Measurements from ENCODE around the gene TCP11L2. TPM values are rescaled to one million over a fixed set of nuclear protein-coding genes. Genes with fewer than 3 reads are reported as not detected.

The TCP11L2 gene
- total RNA-seq, 1 experiment from 2014 or later: 6.1 TPM

DNA sequence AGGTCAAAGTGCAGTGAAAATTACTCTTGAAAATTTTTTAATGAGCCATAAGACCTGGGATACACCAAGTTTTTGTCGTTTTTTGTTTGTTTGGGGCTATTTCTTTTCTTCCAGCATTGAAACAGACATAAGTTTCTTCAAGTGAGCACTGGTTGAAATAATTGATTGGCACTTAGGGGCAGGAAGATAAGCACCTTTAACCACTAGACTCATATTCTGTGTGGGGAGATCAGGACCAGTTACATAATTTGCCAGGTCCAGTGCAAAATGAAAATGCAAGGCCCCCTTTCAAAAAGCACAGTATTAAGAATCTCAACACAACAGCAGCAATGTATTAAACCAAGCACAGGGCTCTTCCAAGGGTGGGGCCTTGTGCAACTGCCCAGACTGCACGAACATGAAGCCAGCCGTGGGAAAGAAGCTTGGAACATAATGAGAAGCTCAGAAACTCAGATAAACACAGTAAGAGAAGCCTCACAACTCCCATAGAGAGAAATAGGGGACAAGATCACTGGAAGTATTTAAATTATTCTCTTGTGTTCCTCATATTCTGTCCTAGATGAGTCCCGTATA lies 3.2 kb upstream of the TCP11L2 start:
- Histone ChIP-seq H3K4me2 (ENCODE audit: insufficient read depth, insufficient read length, low read length) (no peak overlapping the region), H2AK5ac (ENCODE audit: insufficient read length, low read length) (no peak overlapping the region), H4K8ac (replicated peaks; ENCODE audit: insufficient read length, low read depth, low read length) (no peak overlapping the region), H3K79me1 (ENCODE audit: insufficient read depth, low read depth, low read length, poor library complexity, severe bottlenecking) (no peaks in the 10 kb centered on the region), H3K14ac (ENCODE audit: insufficient read depth, low read length) (no peak overlapping the region), H2BK12ac (ENCODE audit: insufficient read length, low read depth, low read length) (no peak overlapping the region), H3K18ac (ENCODE audit: insufficient read length, low read depth, low read length) (no peak overlapping the region), H3K9ac (ENCODE audit: extremely low read depth, insufficient read length, low read length) (no peak overlapping the region), H3K23ac (ENCODE audit: insufficient read length, low read depth, low read length) (no peak overlapping the region), H3K56ac (ENCODE audit: insufficient read length, low read depth, low read length) (no peak overlapping the region), H3K79me2 (ENCODE audit: insufficient read depth, low read length) (no peaks in the 10 kb centered on the region), H3K27ac (ENCODE audit: insufficient read length, low read depth, low read length) (no peak overlapping the region), H4K5ac (ENCODE audit: insufficient read length, low read depth, low read length) (no peak overlapping the region), H3K27me3 (ENCODE audit: insufficient read depth, low read length) (no peaks in the 10 kb centered on the region), H3K4ac (ENCODE audit: low read depth, low read length) (no peak overlapping the region), H2BK20ac (ENCODE audit: low read depth, low read length, poor library complexity, severe bottlenecking) (no peak overlapping the region), H4K20me1 (ENCODE audit: control insufficient read depth, insufficient read depth, insufficient read length) (no peaks in the 10 kb centered on the region), H2BK120ac (ENCODE audit: low read depth, low read length, poor library complexity, severe bottlenecking) (no peak overlapping the region), H3K23me2 (ENCODE audit: insufficient read length, low read depth, low read length, poor library complexity, severe bottlenecking) (peaks cover 10% of the 10 kb centered on the region), H4K91ac (ENCODE audit: insufficient read length, low read depth, low read length) (no peak overlapping the region), H3K9me3 (ENCODE audit: control insufficient read depth, low read depth, low read length) (no peaks in the 10 kb centered on the region), H3T11ph (ENCODE audit: low read length) (no peak overlapping the region), H2AFZ (ENCODE audit: low read length) (no peak overlapping the region), H2BK5ac (ENCODE audit: insufficient read length, low read length) (no peak overlapping the region), H3K4me1 (ENCODE audit: insufficient read depth, low read length) (peaks cover 2% of the 10 kb centered on the region), H2BK15ac (ENCODE audit: low read depth, low read length) (no peak overlapping the region)
- WGBS (ENCODE audit: extremely low coverage, insufficient read length, low lambda C conversion rate): no CpG with 5 or more reads among the region's 4 CpGs
- H3K36me3 Mint-ChIP-seq (ENCODE audit: insufficient read depth in 1 of 3, low read depth in 3 of 3): no peaks in the 10 kb centered on the region
- no peak overlapping the region for H3K4me3 Mint-ChIP-seq
- TF ChIP-seq, protein P1, sequence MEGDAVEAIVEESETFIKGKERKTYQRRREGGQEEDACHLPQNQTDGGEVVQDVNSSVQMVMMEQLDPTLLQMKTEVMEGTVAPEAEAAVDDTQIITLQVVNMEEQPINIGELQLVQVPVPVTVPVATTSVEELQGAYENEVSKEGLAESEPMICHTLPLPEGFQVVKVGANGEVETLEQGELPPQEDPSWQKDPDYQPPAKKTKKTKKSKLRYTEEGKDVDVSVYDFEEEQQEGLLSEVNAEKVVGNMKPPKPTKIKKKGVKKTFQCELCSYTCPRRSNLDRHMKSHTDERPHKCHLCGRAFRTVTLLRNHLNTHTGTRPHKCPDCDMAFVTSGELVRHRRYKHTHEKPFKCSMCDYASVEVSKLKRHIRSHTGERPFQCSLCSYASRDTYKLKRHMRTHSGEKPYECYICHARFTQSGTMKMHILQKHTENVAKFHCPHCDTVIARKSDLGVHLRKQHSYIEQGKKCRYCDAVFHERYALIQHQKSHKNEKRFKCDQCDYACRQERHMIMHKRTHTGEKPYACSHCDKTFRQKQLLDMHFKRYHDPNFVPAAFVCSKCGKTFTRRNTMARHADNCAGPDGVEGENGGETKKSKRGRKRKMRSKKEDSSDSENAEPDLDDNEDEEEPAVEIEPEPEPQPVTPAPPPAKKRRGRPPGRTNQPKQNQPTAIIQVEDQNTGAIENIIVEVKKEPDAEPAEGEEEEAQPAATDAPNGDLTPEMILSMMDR (conservative IDR thresholded peaks at IDR 0.05): no peak
- H3K4me1 Mint-ChIP-seq: peaks cover 23 to 25% of the 10 kb centered on the region in 2 experiments
- no peaks in the 10 kb centered on the region for H3K27me3 Mint-ChIP-seq (ENCODE audit: low read depth)
- no peaks in the 10 kb centered on the region for H3K9me3 Mint-ChIP-seq
- no peak for DNase-seq
- no peak overlapping the region; a peak in 1 of 7 replicates for H3K27ac Mint-ChIP-seq
